ENCODE data around the gene TIMELESS. TPM values are rescaled to one million over a fixed set of nuclear protein-coding genes. Genes with fewer than 3 reads are reported as not detected.

Gene TIMELESS
- total and polyA plus RNA-seq, 9 of the 15 experiments (the other 6 are each of a cell fraction or from before 2014, with no cell fraction given) = 11.9 to 59.2 (median 35.8) TPM

- Histone ChIP-seq H2AFZ (ENCODE audit: low read depth, low read length) (no peak overlapping the region), H3K36me3 (ENCODE audit: control insufficient read depth, insufficient read depth, low read length) (no peaks in the 10 kb centered on the region), H3K9me1 (ENCODE audit: control insufficient read depth, insufficient read depth, low read length) (no peaks in the 10 kb centered on the region), H3K4me2 (ENCODE audit: insufficient read depth, low read length) (no peak overlapping the region), H3K4me3 (no peak overlapping the region), H3K27me3 (ENCODE audit: control insufficient read depth in 2 of 2, insufficient read depth in 2 of 2, low read length in 2 of 2) (no peaks in the 10 kb centered on the region), H3K27ac (ENCODE audit: extremely low read depth, low read depth, low read length) (no peak overlapping the region), H3K4me1 (replicated peaks in 1 of 2; ENCODE audit: control insufficient read depth in 2 of 2, insufficient read depth in 2 of 2, low read length in 2 of 2) (peaks cover 7 to 8% of the 10 kb centered on the region in 2 experiments; a peak in 4 of 5 replicates), H4K20me1 (replicated peaks; ENCODE audit: control insufficient read depth, insufficient read depth, low read length) (no peaks in the 10 kb centered on the region), H3K9me3 (replicated peaks; ENCODE audit: control insufficient read depth, insufficient read depth, low read depth, low read length) (no peaks in the 10 kb centered on the region; the same call in 1 of the 2 replicates), H3K9ac (ENCODE audit: insufficient read depth in 1 of 2, low read depth in 2 of 2, low read length in 2 of 2) (no peak overlapping the region), H3K79me2 (ENCODE audit: control insufficient read depth, insufficient read depth, low read length) (no peaks in the 10 kb centered on the region)
- ChIA-PET CTCF (ENCODE audit: low intra/inter-chr PET ratio) (no interaction called here), POLR2A (no interaction called here)
- no CpG with 5 or more reads among the region's 1 CpG for WGBS (ENCODE audit: insufficient coverage, low coverage, missing lambda C conversion rate)
- DNase-seq (ENCODE audit: extremely low read depth in 1 of 4, low spot score in 3 of 4) = no peak
- intact Hi-C loops (cut with micrococcal nuclease) (no loop called here), in situ Hi-C loops (cut with MboI) (no loop called here)
- TF ChIP-seq ZNF146 (CRISPR knock-in tag; IDR thresholded peaks at IDR 0.05; ENCODE audit: unreplicated experiment) = no peak
- no peak for TF ChIP-seq PYGO2 (tag; IDR thresholded peaks at IDR 0.05)
- TF ChIP-seq POLR2G (IDR thresholded peaks at IDR 0.05; ENCODE audit: low read depth, low read length) = no peak
- TF ChIP-seq, protein P1, sequence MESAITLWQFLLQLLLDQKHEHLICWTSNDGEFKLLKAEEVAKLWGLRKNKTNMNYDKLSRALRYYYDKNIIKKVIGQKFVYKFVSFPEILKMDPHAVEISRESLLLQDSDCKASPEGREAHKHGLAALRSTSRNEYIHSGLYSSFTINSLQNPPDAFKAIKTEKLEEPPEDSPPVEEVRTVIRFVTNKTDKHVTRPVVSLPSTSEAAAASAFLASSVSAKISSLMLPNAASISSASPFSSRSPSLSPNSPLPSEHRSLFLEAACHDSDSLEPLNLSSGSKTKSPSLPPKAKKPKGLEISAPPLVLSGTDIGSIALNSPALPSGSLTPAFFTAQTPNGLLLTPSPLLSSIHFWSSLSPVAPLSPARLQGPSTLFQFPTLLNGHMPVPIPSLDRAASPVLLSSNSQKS (CRISPR knock-in tag; IDR thresholded peaks at IDR 0.05) = no peak
- TF ChIP-seq PPARD (CRISPR knock-in tag; IDR thresholded peaks at IDR 0.05) = no peak
- no peak for TF ChIP-seq GABPB2 (CRISPR knock-in tag; conservative IDR thresholded peaks at IDR 0.05)
- no peak for FAIRE-seq
- ATAC-seq = no peak
- BruUV-seq (replicated peaks) = no TSS peak
Observed at GRCh38 chr12:56391721-56392120, 57.5 kb downstream of the TIMELESS start.
